Smooth muscle cell (in vitro differentiated cells): ENCODE measurements around the gene ALG3. TPM values are rescaled to one million over a fixed set of nuclear protein-coding genes. Genes with fewer than 3 reads are reported as not detected.

Source experiments
- DNase-seq: peaks from one replicate; lab custom pipeline; 2025; ENCODE audit not compliant: unreplicated experiment; lab: John Stamatoyannopoulos, UW
- H2AFZ ChIP-seq: fragments of 200-600 bp; sonication (generic); 2 replicates; pipeline ENCODE4 v1.6.0; 2016; ENCODE audit warnings: antibody characterized with exemption, low read depth, mild to moderate bottlenecking
- H3F3A ChIP-seq: fragments of 200-600 bp; sonication (generic); 2 replicates; pipeline ENCODE4 v1.6.0; 2017; ENCODE audit warnings: antibody characterized with exemption, low read depth
- H3K27ac ChIP-seq: fragments of 200-600 bp; sonication (generic); 2 replicates; pipeline ENCODE4 v1.5.1; 2016; ENCODE audit warnings: low read depth, mild to moderate bottlenecking
- H3K27me3 ChIP-seq: fragments of 200-600 bp; sonication (generic); 2 replicates; pipeline ENCODE4 v1.6.1; 2016; ENCODE audit warnings: low read depth, mild to moderate bottlenecking
- H3K36me3 ChIP-seq: fragments of 200-600 bp; sonication (generic); 2 replicates; pipeline ENCODE4 v1.5.1; 2016; ENCODE audit warnings: low read depth
- H3K4me1 ChIP-seq: fragments of 200-600 bp; sonication (generic); 2 replicates; pipeline ENCODE4 v1.5.1; 2016; ENCODE audit warnings: low read depth
- H3K4me2 ChIP-seq: fragments of 200-600 bp; sonication (generic); 2 replicates; pipeline ENCODE4 v1.6.0; 2016; ENCODE audit warnings: mild to moderate bottlenecking
- H3K4me3 ChIP-seq: fragments of 200-600 bp; sonication (generic); 2 replicates; pipeline ENCODE4 v1.5.1; 2016; ENCODE audit warnings: mild to moderate bottlenecking
- H3K79me2 ChIP-seq: fragments of 200-600 bp; sonication (generic); 2 replicates; pipeline ENCODE4 v1.6.0; 2016; ENCODE audit warnings: low read depth, mild to moderate bottlenecking
- H3K9ac ChIP-seq: fragments of 200-600 bp; sonication (generic); 2 replicates; pipeline ENCODE4 v1.6.0; 2016; ENCODE audit warnings: low read depth
- H3K9me3 ChIP-seq: fragments of 200-600 bp; sonication (generic); replicated peaks from 2 replicates; pipeline ENCODE4 v1.5.1; 2016; ENCODE audit warnings: low read depth
- H4K20me1 ChIP-seq: fragments of 200-600 bp; sonication (generic); 2 replicates; pipeline ENCODE4 v1.6.0; 2016; ENCODE audit warnings: low read depth
- WGBS: methylation state at CpG from one replicate; pipeline ENCODE4 v1.1.7; 2016; ENCODE audit warnings: low lambda C conversion rate; 5-methylcytosine and 5-hydroxymethylcytosine counted together
- polyA plus RNA-seq: library from polyadenylated mRNA; unstranded; fragments of >200 nt; fragmentation: Nextera tagmentation; extraction: Ambion mirVana; gene quantifications from 2 replicates; pipeline ENCODE4 v1.2.1, GENCODE V29; 2016
- total RNA-seq: library from RNA; depleted of rRNA; stranded (reverse); fragments of >200 nt; gene quantifications from 2 replicates; pipeline ENCODE4 v1.2.3, GENCODE V29; 2014
- TF ChIP-seq, protein P1 (sequence below): fragments of 200-600 bp; sonication (generic); IDR thresholded peaks from 2 replicates; pipeline ENCODE4 v1.5.1; 2017; ENCODE audit warnings: borderline replicate concordance, mild to moderate bottlenecking, antibody characterized with exemption; ENCODE audit not compliant: insufficient read depth, poor library complexity, severe bottlenecking

The ALG3 gene
- total and polyA plus RNA-seq, 2 experiments from 2014 or later = 91.2 to 95.2 TPM

DNA sequence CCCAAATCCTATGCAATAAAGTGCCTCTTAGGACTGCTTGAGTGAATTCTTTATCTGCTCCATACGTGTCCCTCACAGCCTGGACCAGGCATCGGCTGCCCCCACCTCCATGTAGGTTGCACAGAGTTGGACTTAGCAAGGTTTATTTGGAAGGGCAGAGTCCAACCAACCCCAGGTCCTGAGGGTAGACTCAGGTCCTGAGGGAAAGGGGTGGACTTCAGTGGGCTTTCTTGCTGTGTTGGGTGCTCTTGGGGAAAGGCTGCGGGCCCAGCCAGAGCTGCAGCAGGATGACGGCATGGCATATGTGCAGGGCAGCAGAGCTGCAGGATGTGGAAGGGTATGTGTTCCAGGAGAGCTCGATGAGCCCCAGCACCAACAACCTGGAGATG, 6.5 kb downstream of the ALG3 start:
- Histone ChIP-seq H3K27ac (no peak overlapping the region), H3K9ac (no peak overlapping the region), H4K20me1 (peaks cover 27% of the 10 kb centered on the region), H3K4me1 (no peaks in the 10 kb centered on the region), H3K9me3 (no peaks in the 10 kb centered on the region), H3K4me2 (no peak overlapping the region), H2AFZ (no peak overlapping the region), H3K27me3 (no peaks in the 10 kb centered on the region), H3K36me3 (no peaks in the 10 kb centered on the region), H3F3A (no peaks in the 10 kb centered on the region), H3K4me3 (no peak overlapping the region), H3K79me2 (peaks cover under 1% of the 10 kb centered on the region)
- no peak for DNase-seq
- TF ChIP-seq, protein P1, sequence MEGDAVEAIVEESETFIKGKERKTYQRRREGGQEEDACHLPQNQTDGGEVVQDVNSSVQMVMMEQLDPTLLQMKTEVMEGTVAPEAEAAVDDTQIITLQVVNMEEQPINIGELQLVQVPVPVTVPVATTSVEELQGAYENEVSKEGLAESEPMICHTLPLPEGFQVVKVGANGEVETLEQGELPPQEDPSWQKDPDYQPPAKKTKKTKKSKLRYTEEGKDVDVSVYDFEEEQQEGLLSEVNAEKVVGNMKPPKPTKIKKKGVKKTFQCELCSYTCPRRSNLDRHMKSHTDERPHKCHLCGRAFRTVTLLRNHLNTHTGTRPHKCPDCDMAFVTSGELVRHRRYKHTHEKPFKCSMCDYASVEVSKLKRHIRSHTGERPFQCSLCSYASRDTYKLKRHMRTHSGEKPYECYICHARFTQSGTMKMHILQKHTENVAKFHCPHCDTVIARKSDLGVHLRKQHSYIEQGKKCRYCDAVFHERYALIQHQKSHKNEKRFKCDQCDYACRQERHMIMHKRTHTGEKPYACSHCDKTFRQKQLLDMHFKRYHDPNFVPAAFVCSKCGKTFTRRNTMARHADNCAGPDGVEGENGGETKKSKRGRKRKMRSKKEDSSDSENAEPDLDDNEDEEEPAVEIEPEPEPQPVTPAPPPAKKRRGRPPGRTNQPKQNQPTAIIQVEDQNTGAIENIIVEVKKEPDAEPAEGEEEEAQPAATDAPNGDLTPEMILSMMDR = no peak
- 95% methylated on average over 5 of the region's 5 CpGs for WGBS

DNA sequence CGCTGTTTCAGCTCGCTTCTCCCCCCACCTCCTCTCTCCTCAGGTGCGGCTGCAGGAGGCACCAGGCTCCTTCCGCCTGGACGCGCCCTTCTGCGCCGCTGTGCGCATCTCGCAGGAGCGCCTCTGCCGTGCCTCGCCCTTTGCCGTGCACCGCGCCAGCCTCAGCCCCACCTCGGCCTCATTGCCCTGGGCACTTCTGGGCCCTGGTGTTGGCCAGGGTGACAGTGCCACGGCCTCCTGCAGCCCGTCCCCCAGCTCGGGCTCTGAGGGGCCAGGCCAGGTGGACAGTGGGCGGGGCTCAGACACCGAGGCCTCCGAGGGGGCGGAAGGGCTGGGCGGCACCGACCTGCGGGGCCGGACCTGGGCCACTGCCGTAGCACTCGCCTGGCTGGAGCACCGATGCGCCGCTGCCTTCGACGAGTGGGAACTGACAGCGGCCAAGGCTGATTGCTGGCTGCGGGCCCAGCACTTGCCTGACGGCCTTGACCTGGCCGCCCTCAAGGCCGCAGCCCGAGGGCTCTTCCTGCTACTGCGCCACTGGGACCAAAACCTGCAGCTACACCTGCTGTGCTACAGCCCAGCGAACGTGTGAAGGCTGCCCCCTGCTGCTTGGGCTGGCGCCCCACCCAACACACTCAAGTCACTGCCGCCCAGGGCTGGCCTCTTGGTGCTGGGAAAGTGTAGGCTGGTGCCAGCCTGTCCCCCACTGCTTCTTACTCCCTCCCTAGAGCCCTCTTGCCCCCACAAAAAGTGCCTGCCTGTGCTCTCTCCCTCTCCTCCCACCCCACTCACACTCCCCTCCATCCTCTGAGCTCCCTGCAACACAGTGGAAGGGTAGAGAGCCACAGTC, 7.1 kb downstream of the ALG3 start:
- Histone ChIP-seq H3K4me2 (no peak overlapping the region), H4K20me1 (peaks cover 27% of the 10 kb centered on the region), H3K4me3 (no peak overlapping the region), H3K36me3 (no peaks in the 10 kb centered on the region), H2AFZ (no peak overlapping the region), H3K9me3 (no peaks in the 10 kb centered on the region), H3K4me1 (no peaks in the 10 kb centered on the region), H3F3A (no peaks in the 10 kb centered on the region), H3K27ac (no peak overlapping the region), H3K9ac (no peak overlapping the region), H3K79me2 (no peaks in the 10 kb centered on the region), H3K27me3 (no peaks in the 10 kb centered on the region)
- 54% methylated on average over 44 of the region's 46 CpGs for WGBS
- DNase-seq = no peak
- TF ChIP-seq, protein P1 = peak; percentile 20

DNA sequence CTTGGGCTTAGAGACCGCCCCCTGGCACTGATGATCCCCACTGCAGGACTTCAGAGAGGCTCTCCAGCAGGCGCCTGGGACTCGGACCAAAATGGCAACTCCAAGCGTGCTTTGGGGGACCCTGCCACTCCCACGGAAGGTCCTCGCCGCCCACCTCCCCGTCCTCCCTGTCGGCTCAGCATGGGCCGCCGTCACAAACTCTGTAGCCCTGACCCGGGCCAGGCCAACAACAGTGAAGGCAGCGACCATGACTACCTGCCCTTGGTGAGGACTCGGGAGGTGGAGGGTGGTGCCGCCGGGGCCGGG, 7.7 kb downstream of the ALG3 start:
- no peak overlapping the region for H3K4me2 ChIP-seq
- no peaks in the 10 kb centered on the region for H3K27me3 ChIP-seq
- WGBS = 72% methylated on average over 17 of the region's 17 CpGs
- no peaks in the 10 kb centered on the region for H3K36me3 ChIP-seq
- no peaks in the 10 kb centered on the region for H3K79me2 ChIP-seq
- H3K4me1 ChIP-seq = no peaks in the 10 kb centered on the region
- H3F3A ChIP-seq = no peaks in the 10 kb centered on the region
- no peak overlapping the region for H3K4me3 ChIP-seq
- DNase-seq = no peak
- H2AFZ ChIP-seq = no peak overlapping the region
- no peak overlapping the region for H3K27ac ChIP-seq
- TF ChIP-seq, protein P1 = no peak
- no peaks in the 10 kb centered on the region for H3K9me3 ChIP-seq
- no peak overlapping the region for H3K9ac ChIP-seq
- H4K20me1 ChIP-seq = peaks cover 27% of the 10 kb centered on the region
